Ramos (cell line): ENCODE data around the gene EGFL7.

Source experiments
- in situ Hi-C: fragments of 300-500 bp; cut with MboI; formaldehyde crosslinking; loops from one replicate; pipeline ENCODE4 v1.14.3; 2022; ENCODE audit warnings: low sequenced_read_pairs; ENCODE audit not compliant: unreplicated experiment

Gene EGFL7

DNA sequence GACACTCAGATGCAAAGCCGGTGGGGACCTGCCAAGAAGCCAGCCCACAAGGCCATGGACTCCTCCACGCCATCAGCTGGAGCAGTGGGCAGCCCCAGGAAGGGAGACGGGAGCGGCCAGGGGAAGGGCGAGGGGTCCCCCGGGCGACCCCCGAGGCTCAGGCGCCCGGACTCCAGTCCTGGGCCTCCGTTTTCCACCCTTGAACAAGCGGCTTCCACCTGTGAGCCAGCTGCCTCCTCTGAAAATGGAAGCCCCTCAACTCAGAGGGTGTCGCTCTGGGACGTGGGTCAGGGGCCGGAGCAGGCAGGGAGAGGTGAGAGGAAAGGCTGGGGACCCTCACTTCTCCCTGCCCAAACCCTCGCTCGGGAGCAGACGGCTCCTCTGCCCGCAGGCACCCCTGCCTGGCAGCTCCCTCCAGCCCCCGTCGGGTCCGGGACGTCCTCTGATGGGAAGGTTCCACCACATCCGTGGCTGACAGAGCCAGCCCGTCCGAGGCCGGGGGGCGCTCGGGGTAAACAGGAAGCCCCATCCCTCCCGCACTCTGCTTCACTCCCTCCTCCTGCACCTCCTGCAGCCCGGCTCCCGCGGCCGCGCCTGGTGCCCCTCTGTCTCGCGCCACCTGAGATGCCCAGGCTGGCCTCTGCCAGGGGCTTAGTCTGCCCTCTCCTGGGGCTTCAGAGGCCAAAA is 3.7 kb upstream of the EGFL7 start:
- in situ Hi-C loops, result no loop called here

DNA sequence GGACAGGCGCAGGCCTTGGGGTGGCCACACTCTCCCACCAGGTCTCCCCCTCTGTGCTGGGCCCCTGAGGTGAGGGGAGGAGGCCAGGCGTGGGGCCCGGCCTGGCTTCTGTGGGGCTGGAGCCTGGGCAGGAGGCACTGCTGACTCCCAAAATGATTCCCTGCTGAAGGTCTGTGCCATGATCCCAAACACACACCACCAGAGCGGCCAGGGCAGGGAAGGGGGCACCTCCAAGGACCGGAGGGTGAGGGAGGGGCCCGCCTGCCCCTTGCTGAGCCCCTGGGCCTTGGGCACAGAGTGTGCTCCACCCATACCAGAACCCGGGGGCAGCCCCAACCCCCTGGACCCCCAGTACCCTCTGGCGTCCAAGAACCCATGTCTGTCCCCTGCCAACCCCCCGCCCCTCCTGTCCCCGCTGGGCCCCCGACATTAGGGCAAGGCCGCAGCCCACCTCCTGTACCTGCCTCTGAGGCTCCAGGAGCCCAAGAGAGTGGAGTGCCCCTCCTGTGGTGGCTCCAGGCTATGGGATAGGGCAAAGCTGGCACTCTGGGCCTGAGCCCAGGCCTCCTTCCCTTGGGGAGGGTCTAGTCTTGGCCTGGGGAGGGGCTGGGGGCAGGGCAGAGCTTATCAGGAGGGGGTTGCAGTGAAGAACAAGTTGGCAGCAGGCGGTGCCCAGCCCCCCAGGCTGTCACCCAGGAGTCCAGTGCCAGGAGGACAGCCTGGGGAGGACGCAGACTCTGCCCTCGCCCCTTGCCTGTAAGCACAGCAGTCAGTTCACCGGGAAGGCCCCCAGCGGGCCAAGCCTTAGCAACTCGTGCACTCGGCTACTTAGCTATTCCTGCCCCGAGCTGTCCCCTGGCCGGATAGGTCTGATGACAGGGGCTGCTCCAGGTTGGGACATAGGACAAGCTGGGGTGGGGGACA is 2.6 kb upstream of the EGFL7 start:
- in situ Hi-C loops, result no loop called here

DNA sequence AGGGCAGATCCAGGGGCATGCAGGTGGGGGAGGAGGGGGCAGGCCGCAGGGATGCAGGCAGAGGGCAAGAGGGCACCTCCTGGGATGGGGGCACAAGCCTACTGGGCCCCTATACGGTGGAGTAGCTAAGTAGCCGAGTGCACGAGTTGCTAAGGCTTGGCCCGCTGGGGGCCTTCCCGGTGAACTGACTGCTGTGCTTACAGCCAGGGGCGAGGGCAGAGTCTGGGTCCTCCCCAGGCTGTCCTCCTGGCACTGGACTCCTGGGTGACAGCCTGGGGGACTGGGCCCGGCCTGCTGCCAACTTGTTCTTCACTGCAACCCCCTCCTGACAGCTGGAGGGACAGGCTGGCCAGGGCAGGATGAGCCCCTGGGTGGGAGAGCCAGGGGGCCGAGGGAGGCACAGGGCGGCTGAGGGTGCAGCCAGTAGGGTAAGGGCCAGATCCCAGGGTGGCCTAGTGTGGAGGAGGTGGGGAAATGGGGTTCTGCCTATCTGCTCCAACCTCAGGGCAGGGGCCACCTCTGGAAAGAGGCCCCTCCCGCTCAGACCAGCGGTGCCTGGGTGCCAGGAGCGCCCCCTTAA is 1.7 kb upstream of the EGFL7 start:
- in situ Hi-C loops, result no loop called here

DNA sequence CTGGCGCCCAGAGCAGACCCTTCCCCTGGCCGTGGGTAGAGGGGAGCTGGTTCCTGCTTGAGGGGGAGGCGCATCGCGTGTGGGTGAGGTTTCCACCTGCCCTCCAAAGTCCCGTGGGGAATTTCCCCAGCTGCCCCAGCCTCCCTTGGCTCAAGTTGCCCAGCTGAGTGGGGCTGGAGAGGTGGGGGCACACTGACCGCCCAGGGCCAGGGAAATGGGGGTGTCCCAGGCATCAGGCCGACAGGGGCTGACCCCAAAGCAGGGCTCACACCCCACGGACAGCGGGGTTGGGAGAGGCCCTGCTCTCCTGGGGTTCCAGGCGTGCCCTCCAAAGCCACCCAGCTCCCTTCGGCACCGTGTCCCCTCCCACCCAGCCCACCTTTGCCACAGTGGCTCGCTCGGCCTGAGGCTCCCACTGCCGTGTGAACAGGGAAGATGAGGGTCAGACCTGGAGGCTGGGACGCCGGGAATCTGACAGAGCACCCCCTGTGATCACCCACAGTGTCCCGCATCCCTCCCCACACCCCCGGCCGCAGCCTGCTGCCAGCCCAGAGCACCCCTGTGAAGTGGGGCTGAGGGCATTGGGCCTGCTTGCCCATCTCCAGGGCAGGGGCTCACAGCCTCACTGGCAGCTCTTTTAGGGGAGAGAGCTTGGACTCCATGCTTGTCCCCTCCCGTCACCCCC is 933 bp upstream of the EGFL7 start:
- in situ Hi-C loops, result no loop called here

DNA sequence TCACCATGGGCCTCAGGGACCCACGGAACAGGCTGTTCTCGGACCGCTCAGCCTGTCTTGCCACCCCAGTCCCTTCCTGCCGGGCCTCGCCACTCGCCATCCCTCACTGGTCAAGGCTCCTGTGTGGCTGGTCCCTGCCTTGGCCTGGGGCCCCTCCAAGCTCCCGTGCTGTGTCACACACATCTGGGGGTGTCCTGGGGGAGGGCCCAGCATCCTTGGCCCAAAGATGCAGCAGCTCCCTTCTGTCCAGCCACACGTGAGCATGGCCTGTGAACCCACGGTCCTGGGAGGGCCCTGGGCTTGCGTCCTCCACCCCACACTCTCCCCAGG is 425 bp upstream of the EGFL7 start:
- in situ Hi-C loops, result no loop called here

DNA sequence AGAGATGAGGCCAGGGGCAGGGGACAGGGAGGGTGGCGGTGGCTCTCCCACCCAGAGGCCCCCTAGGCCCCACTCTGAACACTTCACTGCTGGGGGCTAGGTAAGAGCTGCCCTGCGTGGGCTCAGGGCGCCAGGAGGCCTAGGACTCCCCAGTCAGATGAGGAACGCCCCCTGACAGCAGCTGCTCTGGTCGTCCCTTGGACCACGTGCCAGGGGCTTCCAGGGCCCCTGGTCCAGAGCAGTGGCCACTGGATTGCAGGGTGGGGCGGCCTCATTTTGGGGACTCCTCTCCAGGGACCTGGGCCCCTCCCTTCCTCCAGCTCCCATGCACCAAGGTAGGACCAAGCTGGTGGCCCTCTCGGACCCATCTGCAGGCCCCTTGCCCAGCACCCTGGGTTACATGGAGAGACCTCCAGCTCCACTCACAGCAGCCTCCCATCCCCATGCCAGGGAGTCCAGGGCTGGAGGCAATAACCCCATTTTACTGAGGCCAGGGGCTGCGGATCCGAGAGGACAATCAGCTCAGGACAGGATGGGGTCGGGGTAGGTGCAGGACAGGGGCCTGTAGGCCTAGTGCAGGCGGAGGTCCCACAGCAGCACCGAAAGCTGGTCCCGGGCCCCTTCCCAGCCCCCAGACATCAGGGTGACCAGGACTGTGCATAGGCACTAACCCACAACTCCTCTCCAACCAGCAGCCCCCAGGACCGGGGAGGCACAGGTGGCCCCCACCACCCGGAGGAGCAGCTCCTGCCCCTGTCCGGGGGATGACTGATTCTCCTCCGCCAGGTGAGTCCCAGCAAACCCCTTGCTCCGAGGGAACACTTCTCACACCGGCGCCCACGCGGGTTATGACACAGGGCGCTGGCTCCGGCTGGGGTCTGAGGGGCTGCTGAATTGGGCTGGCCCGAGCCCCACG is 1.5 kb downstream of the EGFL7 start:
- in situ Hi-C loops, result no loop called here

DNA sequence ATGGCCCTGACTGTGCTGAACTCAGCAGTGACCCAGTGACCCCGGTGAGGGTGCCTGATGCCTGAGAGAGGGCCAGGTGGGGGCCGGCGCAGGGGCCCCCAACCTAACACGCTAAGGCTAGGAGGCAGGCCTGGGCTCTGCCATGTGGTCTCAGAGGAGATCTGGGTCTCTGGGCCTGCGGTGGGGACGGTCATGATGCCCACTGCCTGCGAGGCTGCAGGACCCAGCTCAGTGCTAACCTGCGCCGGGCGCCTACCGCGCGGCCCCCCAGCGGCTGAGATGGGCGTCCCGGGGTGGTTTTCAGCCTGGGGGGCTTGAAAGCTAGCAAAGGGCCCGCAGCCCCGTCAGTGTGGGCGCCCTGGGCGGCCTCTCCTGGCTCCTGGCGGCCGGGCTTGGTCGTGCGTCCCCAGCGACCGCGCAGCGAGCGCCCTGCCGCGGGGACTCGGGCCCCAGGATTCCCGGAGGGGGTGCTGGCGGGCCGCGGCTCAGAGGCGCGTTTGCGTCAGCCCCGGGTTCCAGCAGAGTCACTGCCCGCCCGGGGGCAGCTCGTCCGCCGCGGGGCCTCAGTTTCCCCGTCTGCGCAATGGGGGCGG is 2.5 kb downstream of the EGFL7 start:
- in situ Hi-C loops, result no loop called here

DNA sequence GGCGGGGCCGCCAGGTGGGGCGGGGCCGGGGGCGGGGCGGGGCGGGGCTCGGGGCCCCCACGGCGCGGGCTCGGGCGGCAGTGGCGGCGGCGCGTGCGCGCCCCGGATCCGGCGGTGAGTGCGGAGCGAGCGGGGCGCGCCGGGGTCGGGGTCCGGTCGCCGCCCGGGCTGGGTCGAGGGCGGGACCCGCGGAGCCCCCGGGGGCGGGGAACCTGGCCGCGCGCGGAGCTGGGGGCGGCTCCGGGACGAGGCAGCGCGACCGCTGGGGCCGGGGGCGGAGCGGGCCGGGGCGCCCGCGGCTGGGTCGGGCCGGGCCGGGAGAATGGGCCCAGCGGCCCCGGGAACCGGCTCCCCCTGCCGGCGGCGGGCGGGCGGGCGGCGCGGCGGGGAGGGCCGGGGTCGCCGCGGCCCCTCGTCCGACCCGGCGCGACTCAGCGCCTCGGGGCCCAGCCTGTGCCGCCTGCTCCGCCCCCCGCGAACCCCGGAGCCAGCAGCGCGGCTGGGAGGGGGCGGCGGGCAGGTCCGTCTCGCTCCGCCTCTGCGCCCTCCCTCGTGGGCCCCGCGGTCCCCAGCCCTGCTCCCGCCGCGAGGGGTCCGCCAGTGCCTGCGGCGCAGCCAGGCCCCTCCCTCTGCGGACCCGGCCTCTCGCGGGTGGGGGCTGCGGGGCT is 3.1 kb downstream of the EGFL7 start:
- in situ Hi-C loops, result no loop called here

DNA sequence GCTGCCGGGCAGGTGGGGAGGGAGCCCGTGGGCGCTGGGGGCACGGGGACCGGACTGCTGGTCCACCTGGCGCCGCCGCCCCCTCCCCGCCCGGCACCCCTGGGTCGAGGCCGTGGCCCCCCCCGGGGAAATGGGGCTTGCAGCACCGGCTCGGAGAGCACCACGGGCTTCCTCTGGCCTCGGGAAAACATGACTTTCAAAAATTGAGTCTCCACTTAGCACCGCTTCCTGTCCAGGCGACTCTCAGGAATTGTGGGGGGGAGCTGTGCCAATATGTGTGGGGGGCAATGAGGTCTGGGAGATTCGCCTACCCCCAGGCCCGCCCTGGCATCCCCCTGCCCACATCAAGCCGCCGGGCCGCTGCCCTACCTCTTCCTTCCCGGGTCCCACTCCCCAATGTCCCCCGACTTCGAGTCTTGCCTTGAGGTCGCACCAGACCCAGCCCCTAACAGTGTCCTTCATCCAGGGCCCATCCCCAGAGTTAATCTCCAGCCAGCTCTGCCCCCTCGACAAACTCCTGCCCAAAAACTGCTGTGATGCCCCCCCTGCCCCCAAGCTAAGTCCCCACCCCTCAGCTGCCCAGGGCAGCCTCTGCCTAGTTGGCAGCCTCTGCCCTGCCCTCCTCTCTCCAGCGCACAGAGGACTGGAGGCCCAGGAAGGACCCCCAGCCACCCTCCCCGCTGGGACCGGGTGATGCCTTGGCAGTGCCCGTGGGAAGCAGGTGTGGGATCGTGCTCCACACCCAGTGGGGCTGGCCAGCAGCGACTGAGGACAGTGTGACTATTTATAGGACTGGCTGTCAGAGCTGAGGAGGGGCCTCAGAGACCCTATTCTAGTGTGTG is 3.9 kb downstream of the EGFL7 start:
- in situ Hi-C loops, result no loop called here

DNA sequence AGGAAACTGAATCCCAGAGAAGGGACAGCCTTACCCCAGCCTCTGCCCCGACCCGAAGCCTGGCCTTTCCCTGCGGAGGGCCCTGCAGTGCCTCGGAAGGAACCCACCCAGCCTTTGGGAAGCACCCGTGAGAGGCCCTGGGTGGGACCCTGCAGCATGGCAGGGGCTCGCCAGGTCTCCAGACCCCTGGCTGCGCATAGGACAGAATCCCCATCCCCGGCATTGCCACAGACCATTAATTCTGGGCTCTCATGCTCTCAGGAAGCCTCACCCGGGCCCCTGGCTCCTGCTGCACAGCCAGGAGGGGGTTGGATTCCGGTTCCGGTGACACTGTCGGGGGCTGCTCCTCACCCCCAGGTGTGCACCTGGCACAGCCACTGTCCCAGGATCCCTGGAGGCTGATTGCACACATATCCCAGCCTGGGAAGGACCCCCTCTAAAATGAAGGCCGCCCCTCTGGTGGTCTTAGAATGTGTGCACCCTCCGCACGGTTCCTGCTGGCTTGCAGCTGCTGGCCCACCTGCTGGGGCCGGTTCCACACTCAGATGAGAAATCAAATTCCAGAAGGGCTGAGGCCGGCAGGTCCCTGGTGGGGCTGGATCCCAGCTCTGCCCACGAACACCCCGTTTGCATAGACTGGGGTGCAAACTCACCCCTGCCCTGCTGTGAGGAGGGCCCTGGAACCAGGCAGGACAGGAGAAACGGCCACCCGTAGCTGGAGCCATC is 4.7 kb downstream of the EGFL7 start:
- in situ Hi-C loops, result no loop called here

DNA sequence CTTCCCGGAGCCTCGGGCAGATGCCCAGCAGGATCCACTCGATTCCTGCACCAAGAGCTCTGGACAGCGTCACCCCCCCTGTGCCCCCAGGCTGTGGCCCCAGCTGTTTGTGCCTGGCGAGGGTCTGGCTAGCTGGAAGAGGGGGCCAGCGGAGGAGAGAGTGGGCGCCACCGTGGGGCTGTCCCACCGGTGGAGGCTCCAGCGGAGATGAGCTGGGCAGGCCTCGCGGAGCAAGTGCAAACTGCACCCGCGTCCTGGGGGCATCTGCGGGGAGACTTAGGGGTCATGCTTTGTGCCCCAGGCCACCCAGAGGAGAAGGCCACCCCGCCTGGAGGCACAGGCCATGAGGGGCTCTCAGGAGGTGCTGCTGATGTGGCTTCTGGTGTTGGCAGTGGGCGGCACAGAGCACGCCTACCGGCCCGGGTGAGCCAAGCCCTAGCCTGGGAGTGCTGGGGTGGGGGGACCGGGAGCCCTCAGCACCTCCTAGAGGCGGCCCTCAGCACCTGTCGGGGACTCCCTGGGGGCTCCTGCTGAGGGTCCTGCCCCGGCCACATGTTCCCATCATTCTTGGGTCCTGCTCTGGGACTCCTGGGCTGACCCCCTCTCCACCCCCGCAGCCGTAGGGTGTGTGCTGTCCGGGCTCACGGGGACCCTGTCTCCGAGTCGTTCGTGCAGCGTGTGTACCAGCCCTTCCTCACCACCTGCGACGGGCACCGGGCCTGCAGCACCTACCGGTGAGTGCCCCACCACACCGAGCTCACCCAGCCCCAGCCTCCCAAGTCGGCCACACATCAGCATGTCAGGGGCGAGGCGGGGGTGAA is 5.4 kb downstream of the EGFL7 start:
- in situ Hi-C loops, result no loop called here

DNA sequence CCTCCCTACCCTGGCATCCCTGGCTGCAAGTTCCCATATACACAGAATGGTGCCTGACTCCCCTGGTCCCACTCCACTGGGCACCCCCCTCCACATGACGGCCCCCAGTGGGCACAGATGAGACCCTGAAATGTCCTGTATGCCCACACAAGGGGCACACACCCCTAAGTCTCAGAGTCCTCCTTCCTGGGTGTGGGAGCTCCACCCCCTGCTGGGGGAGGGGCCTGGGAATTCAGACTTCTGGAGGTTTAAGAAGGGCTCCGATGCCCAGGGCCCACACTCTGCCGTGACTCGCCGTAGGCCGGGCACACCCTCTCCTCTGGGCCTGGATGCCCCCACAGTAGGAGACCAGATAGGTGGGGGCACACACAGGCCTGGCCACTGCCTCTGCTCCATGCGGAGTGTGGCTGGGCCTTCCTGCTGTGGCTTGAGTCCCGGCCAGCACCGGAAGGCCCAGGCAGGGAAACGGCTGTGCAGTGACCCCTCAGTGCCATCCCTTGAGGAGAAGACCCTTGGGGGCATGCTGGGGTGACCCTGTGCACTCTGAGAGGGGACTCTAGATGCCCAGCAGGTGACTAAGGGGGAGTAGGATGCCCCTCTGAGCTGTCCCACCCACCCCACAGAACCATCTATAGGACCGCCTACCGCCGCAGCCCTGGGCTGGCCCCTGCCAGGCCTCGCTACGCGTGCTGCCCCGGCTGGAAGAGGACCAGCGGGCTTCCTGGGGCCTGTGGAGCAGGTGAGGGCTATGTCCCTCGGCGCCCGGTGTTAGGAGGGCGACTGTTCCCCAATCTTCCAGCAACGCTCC is 6.5 kb downstream of the EGFL7 start:
- in situ Hi-C loops, result no loop called here

DNA sequence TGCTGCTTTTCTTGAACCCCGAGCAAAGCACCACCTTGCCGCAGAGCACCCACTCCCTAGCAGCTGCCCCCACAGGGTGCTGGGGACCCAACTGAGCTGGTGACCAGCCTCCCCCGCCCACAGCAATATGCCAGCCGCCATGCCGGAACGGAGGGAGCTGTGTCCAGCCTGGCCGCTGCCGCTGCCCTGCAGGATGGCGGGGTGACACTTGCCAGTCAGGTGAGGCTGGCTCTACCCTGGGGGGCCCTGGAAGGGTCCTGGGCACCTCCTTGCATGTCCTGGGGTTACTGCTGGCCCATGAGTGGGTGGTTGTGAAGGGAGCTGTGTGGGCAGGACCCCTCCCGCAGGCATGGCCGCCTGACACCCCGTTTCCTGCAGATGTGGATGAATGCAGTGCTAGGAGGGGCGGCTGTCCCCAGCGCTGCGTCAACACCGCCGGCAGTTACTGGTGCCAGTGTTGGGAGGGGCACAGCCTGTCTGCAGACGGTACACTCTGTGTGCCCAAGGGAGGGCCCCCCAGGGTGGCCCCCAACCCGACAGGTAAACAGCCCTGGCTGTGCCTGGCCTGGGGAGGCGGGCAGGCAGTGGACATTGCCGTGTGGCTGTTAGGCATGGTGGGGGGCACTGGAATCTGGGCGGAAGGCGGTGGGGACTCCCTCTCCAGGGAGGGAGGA is 7.2 kb downstream of the EGFL7 start:
- in situ Hi-C loops, result no loop called here

DNA sequence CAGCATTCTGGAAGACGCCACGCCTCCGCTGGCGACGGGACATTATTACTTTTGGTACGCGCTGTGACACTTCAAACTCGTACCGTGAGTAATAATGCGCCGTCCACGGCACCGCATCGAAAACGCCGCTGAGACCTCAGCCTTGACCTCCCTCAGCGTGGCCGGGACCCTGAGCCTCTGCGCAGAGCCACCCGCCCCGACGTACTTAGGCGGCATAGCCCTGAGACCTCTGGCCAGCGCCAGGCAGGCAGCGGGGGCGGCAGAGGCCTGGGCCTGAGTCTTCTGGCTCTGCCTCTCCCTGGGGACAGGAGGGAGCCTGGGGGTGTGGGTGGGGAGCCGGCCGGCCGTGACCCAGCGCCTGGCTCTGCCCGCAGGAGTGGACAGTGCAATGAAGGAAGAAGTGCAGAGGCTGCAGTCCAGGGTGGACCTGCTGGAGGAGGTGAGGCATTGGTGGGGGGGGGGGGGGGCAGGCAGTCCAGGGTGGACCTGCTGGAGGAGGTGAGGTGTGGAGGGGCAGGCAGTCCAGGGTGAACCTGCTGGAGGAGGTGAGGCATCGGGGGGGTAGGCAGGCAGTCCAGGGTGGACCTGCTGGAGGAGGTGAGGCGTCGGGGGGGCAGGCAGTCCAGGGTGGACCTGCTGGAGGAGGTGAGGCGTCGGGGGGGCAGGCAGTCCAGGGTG is 8.0 kb downstream of the EGFL7 start:
- in situ Hi-C loops, result no loop called here

DNA sequence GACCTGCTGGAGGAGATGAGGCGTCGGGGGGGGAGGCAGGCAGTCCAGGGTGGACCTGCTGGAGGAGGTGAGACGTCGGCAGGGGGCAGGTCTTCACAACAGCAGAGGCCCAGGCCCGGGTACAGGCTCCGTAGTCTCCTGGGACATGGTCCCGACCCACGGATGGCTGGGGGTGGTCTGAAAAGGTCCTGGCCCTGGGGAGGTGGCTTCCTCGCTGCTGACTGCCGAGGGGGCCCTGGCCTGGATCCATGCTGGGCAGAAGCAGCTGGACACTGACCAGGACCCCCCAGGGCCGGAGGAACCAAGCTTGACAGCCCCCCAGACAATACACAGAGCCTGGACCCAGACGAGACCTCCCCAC is 8.5 kb downstream of the EGFL7 start:
- in situ Hi-C loops, result no loop called here
